CD8-positive, alpha-beta memory T cell (primary cell): ENCODE measurements around the gene RPRM. TPM values are rescaled to one million over a fixed set of nuclear protein-coding genes. Genes with fewer than 3 reads are reported as not detected.
"Not testable (repeated sequence)": the region's sequence is repeated elsewhere in the genome, so short reads cannot be mapped to it uniquely, and the experiment has no call there.

Experiments used
- CTCF ChIA-PET: fragments of 350-600 bp; sonication (Branson Sonifier 250); formaldehyde crosslinking; loops from one replicate; lab custom pipeline; 2021; ENCODE audit warnings: antibody characterized with exemption; lab: Charles Lee
- POLR2A ChIA-PET: fragments of 350-600 bp; sonication (Branson Sonifier 250); formaldehyde crosslinking; loops from one replicate; lab custom pipeline; 2021; ENCODE audit warnings: antibody characterized with exemption; lab: Charles Lee
- DNase-seq, 5 donors: peaks; one replicate each; pipeline versions ENCODE4 v3.0.0 to v3.0.0-alpha.2; 2020 to 2022; ENCODE audit warnings: mixed read lengths in 1 of 5
- H3K27ac ChIP-seq: one replicate; pipeline ENCODE4 v1.7.0; 2013; ENCODE audit warnings: low read depth, mild to moderate bottlenecking, low read length, moderate library complexity
- H3K27me3 ChIP-seq: 2 replicates; pipeline ENCODE4 v1.7.0; 2013; ENCODE audit warnings: low read length, mild to moderate bottlenecking; ENCODE audit not compliant: insufficient read depth, poor library complexity, severe bottlenecking
- H3K36me3 ChIP-seq: 2 replicates; pipeline ENCODE4 v1.7.0; 2013; ENCODE audit warnings: mild to moderate bottlenecking, low read length, moderate library complexity; ENCODE audit not compliant: insufficient read depth
- H3K4me1 ChIP-seq: 2 replicates; pipeline ENCODE4 v1.7.0; 2013; ENCODE audit warnings: mild to moderate bottlenecking, low read length, moderate library complexity; ENCODE audit not compliant: insufficient read depth
- H3K4me3 ChIP-seq: 2 replicates; pipeline ENCODE4 v1.7.0; 2013; ENCODE audit warnings: mild to moderate bottlenecking, low read length
- H3K9me3 ChIP-seq: 2 replicates; pipeline ENCODE4 v1.7.0; 2013; ENCODE audit warnings: mild to moderate bottlenecking, low read length
- H3K27ac Mint-ChIP-seq, 8 donors: one replicate each; pipeline ENCODE4 v1.8.0; 2020 to 2021; ENCODE audit warnings: mixed read lengths in 8 of 8, mild to moderate bottlenecking in 6 of 8, inconsistent platforms in 3 of 8, moderate library complexity in 3 of 8
- H3K27me3 Mint-ChIP-seq, 2 donors: one replicate each; pipeline ENCODE4 v1.8.0; 2020 to 2021; ENCODE audit warnings: mixed read lengths in 2 of 2, mild to moderate bottlenecking in 1 of 2, moderate library complexity in 1 of 2
- H3K36me3 Mint-ChIP-seq, 3 donors: one replicate each; pipeline ENCODE4 v1.8.0; 2020 to 2021; ENCODE audit warnings: mixed read lengths in 3 of 3, inconsistent platforms in 1 of 3, mild to moderate bottlenecking in 1 of 3
- H3K4me1 Mint-ChIP-seq, 3 donors: one replicate each; pipeline ENCODE4 v1.8.0; 2020 to 2021; ENCODE audit warnings: mixed read lengths in 3 of 3, inconsistent platforms in 1 of 3, mild to moderate bottlenecking in 1 of 3
- H3K4me3 Mint-ChIP-seq, 7 donors: one replicate each; pipeline ENCODE4 v1.8.0; 2020 to 2021; ENCODE audit warnings: mixed read lengths in 7 of 7, mild to moderate bottlenecking in 6 of 7, moderate library complexity in 4 of 7, inconsistent platforms in 2 of 7
- H3K9me3 Mint-ChIP-seq, 5 donors: one replicate each; pipeline ENCODE4 v1.8.0; 2020 to 2022; ENCODE audit warnings: mixed read lengths in 5 of 5, mild to moderate bottlenecking in 3 of 5, moderate library complexity in 2 of 5, inconsistent platforms in 1 of 5
- polyA plus RNA-seq: library from polyadenylated mRNA; unstranded; fragments of 300-500 nt; fragmentation: Illumina TruSeq; gene quantifications from one replicate; pipeline ENCODE4 v1.2.3, GENCODE V29; 2021
- total RNA-seq, 2 experiments: library from RNA; stranded (reverse); gene quantifications; one replicate each; pipeline ENCODE4 v1.2.3, GENCODE V29; 2021

The RPRM gene
- total RNA-seq (not detected), polyA plus RNA-seq (not detected)

GRCh38 chr2:153478289-153479261, at the start of gene RPRM:
Gene RPRM, minus strand, starts transcription at chr2:153478762. Its CDS starts 197 bp downstream, at chr2:153478565.
- Mint-ChIP-seq H3K27me3 (peaks cover 21 to 84% of the 10 kb centered on the region in 2 donors), H3K4me1 (peaks cover 11 to 30% (median 23%) of the 10 kb centered on the region in 3 donors), H3K4me3 (peak within 1 kb of the TSS; percentile 57 to 86 (median 66)), H3K27ac (peak within 1 kb of the TSS in 3 of 8 donors; percentile 12 to 43 (median 38)), H3K9me3 (peaks cover 0 to 2% (median 0%) of the 10 kb centered on the region in 5 donors), H3K36me3 (no peaks in the 10 kb centered on the region)
- no peaks in the 10 kb centered on the region for H3K9me3 ChIP-seq
- ChIA-PET CTCF (interaction anchor here (1.0 to 1.6 kb wide), 3 partner anchors 8 to 15 kb away, joined by 3 to 10 read pairs (median 4); no protein-coding TSS in a partner anchor), POLR2A (no interaction called here)
- no peaks in the 10 kb centered on the region for H3K36me3 ChIP-seq
- peak within 1 kb of the TSS; percentile 44 for H3K4me3 ChIP-seq
- peaks cover 21% of the 10 kb centered on the region for H3K4me1 ChIP-seq
- no peak within 1 kb of the TSS for H3K27ac ChIP-seq
- peak; percentile 16 to 57 (median 41) for DNase-seq
- peaks cover 21% of the 10 kb centered on the region for H3K27me3 ChIP-seq

- Histone ChIP-seq H3K9me3 (no peaks in the 10 kb centered on the region), H3K36me3 (no peaks in the 10 kb centered on the region), H3K27ac (no peak overlapping the region), H3K27me3 (no peaks in the 10 kb centered on the region), H3K4me3 (no peak overlapping the region), H3K4me1 (no peaks in the 10 kb centered on the region)
- no peaks in the 10 kb centered on the region for H3K4me1 Mint-ChIP-seq
- CTCF ChIA-PET: interaction anchor here (1.7 to 1.9 kb wide), 2 partner anchors 11 to 1482 kb away, joined by 5 to 6 read pairs; no protein-coding TSS in a partner anchor
- no peaks in the 10 kb centered on the region for H3K36me3 Mint-ChIP-seq
- H3K4me3 Mint-ChIP-seq: no peak overlapping the region
- H3K27ac Mint-ChIP-seq: no peak overlapping the region
- DNase-seq: peak in 4 of 5 donors; percentile 11 to 24 (median 18)
- H3K27me3 Mint-ChIP-seq: peaks cover 2 to 13% of the 10 kb centered on the region in 2 donors
- POLR2A ChIA-PET: no interaction called here
- no peaks in the 10 kb centered on the region for H3K9me3 Mint-ChIP-seq
Measured at GRCh38 chr2:153519257-153519875, 40.8 kb upstream of the RPRM start.

GRCh38 chr2:153512331-153512730, 33.8 kb upstream of the RPRM start:
- DNase-seq: no peak
- Mint-ChIP-seq H3K27ac (no peak overlapping the region), H3K9me3 (peaks cover 2 to 6% (median 3%) of the 10 kb centered on the region in 5 donors), H3K4me1 (no peaks in the 10 kb centered on the region), H3K36me3 (no peaks in the 10 kb centered on the region), H3K4me3 (no peak overlapping the region), H3K27me3 (peaks cover 4 to 7% of the 10 kb centered on the region in 2 donors)
- no peaks in the 10 kb centered on the region for H3K4me1 ChIP-seq
- H3K36me3 ChIP-seq: no peaks in the 10 kb centered on the region
- H3K27ac ChIP-seq: no peak overlapping the region
- H3K4me3 ChIP-seq: no peak overlapping the region
- H3K9me3 ChIP-seq: no peaks in the 10 kb centered on the region
- ChIA-PET POLR2A (no interaction called here), CTCF (no interaction called here)
- H3K27me3 ChIP-seq: no peaks in the 10 kb centered on the region

DNA sequence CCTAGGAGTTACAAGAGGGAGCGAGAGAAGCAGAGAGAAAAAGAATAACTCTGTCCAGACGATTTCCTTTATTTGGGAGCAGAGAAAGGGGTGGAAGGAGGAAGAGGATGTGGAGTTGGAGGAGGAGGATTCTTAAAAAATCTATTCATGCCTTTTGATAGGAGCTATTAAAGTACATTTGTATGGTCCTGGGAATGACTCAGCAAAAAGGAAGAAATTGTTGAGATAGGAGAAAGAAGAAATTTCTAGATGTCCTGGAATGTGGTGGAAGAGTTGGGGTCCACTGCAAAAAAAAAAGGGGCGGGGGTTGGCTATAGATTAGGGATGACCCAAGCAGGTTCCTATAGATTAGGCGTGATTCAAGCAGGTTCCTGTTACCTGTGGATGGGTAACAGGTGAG, 32.4 kb upstream of the RPRM start:
- Mint-ChIP-seq H3K27ac (peak overlapping the region in 1 of 8 donors; percentile 47), H3K9me3 (peaks cover 2 to 12% (median 8%) of the 10 kb centered on the region in 5 donors)
- CTCF ChIA-PET: no interaction called here

GRCh38 chr2:153509133-153509532, 30.6 kb upstream of the RPRM start:
- ChIA-PET POLR2A (no interaction called here), CTCF (interaction anchor here (1.6 kb wide), 1 partner anchor 10 kb away, joined by 6 read pairs; no protein-coding TSS in a partner anchor)
- Mint-ChIP-seq H3K9me3 (peaks cover 2 to 12% (median 8%) of the 10 kb centered on the region in 5 donors), H3K4me1 (no peaks in the 10 kb centered on the region), H3K27me3 (peaks cover 4 to 8% of the 10 kb centered on the region in 2 donors), H3K4me3 (no peak overlapping the region), H3K36me3 (no peaks in the 10 kb centered on the region), H3K27ac (no peak overlapping the region)
- Histone ChIP-seq H3K27me3 (no peaks in the 10 kb centered on the region), H3K4me1 (no peaks in the 10 kb centered on the region), H3K27ac (no peak overlapping the region), H3K36me3 (no peaks in the 10 kb centered on the region), H3K9me3 (no peaks in the 10 kb centered on the region), H3K4me3 (no peak overlapping the region)
- no peak for DNase-seq

More for the DNA sequence above, 32.4 kb upstream of the RPRM start:
- DNase-seq: no peak
- POLR2A ChIA-PET: no interaction called here
- H3K4me3 Mint-ChIP-seq: no peak overlapping the region
- no peak overlapping the region for H3K27ac ChIP-seq
- H3K27me3 Mint-ChIP-seq: peaks cover 4% of the 10 kb centered on the region in 2 donors
- no peaks in the 10 kb centered on the region for H3K4me1 Mint-ChIP-seq
- H3K4me1 ChIP-seq: no peaks in the 10 kb centered on the region
- H3K36me3 ChIP-seq: no peaks in the 10 kb centered on the region
- no peak overlapping the region for H3K4me3 ChIP-seq
- H3K27me3 ChIP-seq: no peaks in the 10 kb centered on the region
- H3K36me3 Mint-ChIP-seq: no peaks in the 10 kb centered on the region
- no peaks in the 10 kb centered on the region for H3K9me3 ChIP-seq

GRCh38 chr2:153506499-153506898, 27.9 kb upstream of the RPRM start:
- H3K36me3 Mint-ChIP-seq, DNase-seq, CTCF ChIA-PET, H3K4me3 Mint-ChIP-seq, H3K27ac ChIP-seq, H3K36me3 ChIP-seq, H3K27me3 ChIP-seq, H3K4me1 ChIP-seq, H3K9me3 ChIP-seq, H3K4me3 ChIP-seq, H3K4me1 Mint-ChIP-seq, POLR2A ChIA-PET, H3K27ac Mint-ChIP-seq, H3K27me3 Mint-ChIP-seq: not testable (repeated sequence)
- peaks cover 0 to 12% (median 8%) of the 10 kb centered on the region in 5 donors for H3K9me3 Mint-ChIP-seq

- Histone ChIP-seq H3K27ac (no peak overlapping the region), H3K4me1 (no peaks in the 10 kb centered on the region), H3K27me3 (no peaks in the 10 kb centered on the region), H3K9me3 (no peaks in the 10 kb centered on the region), H3K4me3 (no peak overlapping the region), H3K36me3 (no peaks in the 10 kb centered on the region)
- no peaks in the 10 kb centered on the region for H3K4me1 Mint-ChIP-seq
- H3K9me3 Mint-ChIP-seq: peaks cover 0 to 2% (median 0%) of the 10 kb centered on the region in 5 donors
- H3K4me3 Mint-ChIP-seq: no peak overlapping the region
- CTCF ChIA-PET: no interaction called here
- DNase-seq: no peak
- H3K27ac Mint-ChIP-seq: no peak overlapping the region
- no peaks in the 10 kb centered on the region for H3K27me3 Mint-ChIP-seq
- H3K36me3 Mint-ChIP-seq: no peaks in the 10 kb centered on the region
- POLR2A ChIA-PET: no interaction called here
Measured at GRCh38 chr2:153499439-153499838, 20.9 kb upstream of the RPRM start.
